ENCODE results near the gene FAM3C. TPM values are rescaled to one million over a fixed set of nuclear protein-coding genes. Genes with fewer than 3 reads are reported as not detected.

FAM3C gene
- total RNA-seq, 1 donor from 2014 or later = 42.0 TPM

GRCh38 chr7:121390109-121390508 is 6.0 kb downstream of the FAM3C start:
- H3K36me3 Mint-ChIP-seq (ENCODE audit: unreplicated experiment) = peaks cover 7% of the 10 kb centered on the region
- peaks cover 39% of the 10 kb centered on the region for H3K4me1 Mint-ChIP-seq (ENCODE audit: unreplicated experiment)
- no peaks in the 10 kb centered on the region for H3K27me3 Mint-ChIP-seq (ENCODE audit: unreplicated experiment)
- no peak overlapping the region for H3K4me3 Mint-ChIP-seq (ENCODE audit: unreplicated experiment)
- H3K9me3 Mint-ChIP-seq (ENCODE audit: unreplicated experiment) = peaks cover 4% of the 10 kb centered on the region
- H3K27ac Mint-ChIP-seq (ENCODE audit: unreplicated experiment) = no peak overlapping the region
- DNase-seq (ENCODE audit: extremely low spot score, unreplicated experiment) = no peak
- no peak for TF ChIP-seq CTCF (IDR thresholded peaks at IDR 0.05)

- Mint-ChIP-seq H3K4me1 (ENCODE audit: unreplicated experiment) (peaks cover 41% of the 10 kb centered on the region), H3K27ac (ENCODE audit: unreplicated experiment) (no peak overlapping the region)
Measured at GRCh38 chr7:121388950-121389349, 7.2 kb downstream of the FAM3C start.

GRCh38 chr7:121385800-121386179 is 10.3 kb downstream of the FAM3C start:
- no peaks in the 10 kb centered on the region for H3K27me3 Mint-ChIP-seq (ENCODE audit: unreplicated experiment)
- TF ChIP-seq CTCF (IDR thresholded peaks at IDR 0.05) = no peak
- peaks cover 43% of the 10 kb centered on the region for H3K4me1 Mint-ChIP-seq (ENCODE audit: unreplicated experiment)
- H3K27ac Mint-ChIP-seq (ENCODE audit: unreplicated experiment) = peak overlapping the region; percentile 65
- no peak for DNase-seq (ENCODE audit: extremely low spot score, unreplicated experiment)
- no peaks in the 10 kb centered on the region for H3K9me3 Mint-ChIP-seq (ENCODE audit: unreplicated experiment)
- no peak overlapping the region for H3K4me3 Mint-ChIP-seq (ENCODE audit: unreplicated experiment)
- peaks cover 14% of the 10 kb centered on the region for H3K36me3 Mint-ChIP-seq (ENCODE audit: unreplicated experiment)

More at GRCh38 chr7:121388950-121389349, 7.2 kb downstream of the FAM3C start:
- no peak overlapping the region for H3K4me3 Mint-ChIP-seq (ENCODE audit: unreplicated experiment)
- no peaks in the 10 kb centered on the region for H3K27me3 Mint-ChIP-seq (ENCODE audit: unreplicated experiment)
- no peak for DNase-seq (ENCODE audit: extremely low spot score, unreplicated experiment)
- H3K36me3 Mint-ChIP-seq (ENCODE audit: unreplicated experiment) = peaks cover 7% of the 10 kb centered on the region
- no peak for TF ChIP-seq CTCF (IDR thresholded peaks at IDR 0.05)
- peaks cover 4% of the 10 kb centered on the region for H3K9me3 Mint-ChIP-seq (ENCODE audit: unreplicated experiment)

DNA sequence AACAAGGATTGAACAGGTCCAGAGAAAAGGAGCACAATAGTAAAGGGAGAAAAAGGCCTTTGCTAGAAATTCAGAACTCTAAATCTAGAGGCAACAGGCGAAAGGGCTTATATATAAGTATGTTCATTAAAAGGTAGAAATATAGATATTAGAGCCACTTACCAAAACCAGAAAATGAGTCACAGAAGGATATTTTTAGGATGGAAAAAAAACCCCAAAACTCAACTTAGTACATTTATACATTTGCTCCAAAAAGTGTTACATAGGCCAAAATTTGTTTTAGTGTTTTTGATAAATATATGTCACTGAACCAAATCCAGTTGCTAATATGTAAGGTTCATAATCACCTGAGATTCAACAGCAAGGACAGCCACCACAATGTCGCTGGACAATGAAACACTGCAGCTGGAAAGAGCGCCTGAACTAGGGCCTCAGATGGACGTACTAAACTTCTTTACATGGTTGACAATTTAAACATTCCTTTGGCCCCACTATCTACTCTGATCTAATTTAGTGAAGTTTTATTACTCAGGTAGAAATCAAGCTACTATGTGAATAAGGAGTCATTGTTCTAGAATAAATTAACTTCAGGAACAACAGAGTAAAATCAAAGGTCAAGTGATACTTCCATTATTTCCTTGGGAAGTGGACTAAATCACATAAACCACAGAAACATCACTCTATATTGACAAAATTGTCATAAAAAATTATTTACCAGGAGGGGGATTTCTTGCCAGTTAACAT is 10.9 kb downstream of the FAM3C start:
- peaks cover 43% of the 10 kb centered on the region for H3K4me1 Mint-ChIP-seq (ENCODE audit: unreplicated experiment)
- no peaks in the 10 kb centered on the region for H3K9me3 Mint-ChIP-seq (ENCODE audit: unreplicated experiment)
- H3K27ac Mint-ChIP-seq (ENCODE audit: unreplicated experiment) = peak overlapping the region; percentile 65
- TF ChIP-seq CTCF (IDR thresholded peaks at IDR 0.05) = no peak
- H3K27me3 Mint-ChIP-seq (ENCODE audit: unreplicated experiment) = no peaks in the 10 kb centered on the region
- no peak for DNase-seq (ENCODE audit: extremely low spot score, unreplicated experiment)
- peaks cover 15% of the 10 kb centered on the region for H3K36me3 Mint-ChIP-seq (ENCODE audit: unreplicated experiment)
- no peak overlapping the region for H3K4me3 Mint-ChIP-seq (ENCODE audit: unreplicated experiment)

DNA sequence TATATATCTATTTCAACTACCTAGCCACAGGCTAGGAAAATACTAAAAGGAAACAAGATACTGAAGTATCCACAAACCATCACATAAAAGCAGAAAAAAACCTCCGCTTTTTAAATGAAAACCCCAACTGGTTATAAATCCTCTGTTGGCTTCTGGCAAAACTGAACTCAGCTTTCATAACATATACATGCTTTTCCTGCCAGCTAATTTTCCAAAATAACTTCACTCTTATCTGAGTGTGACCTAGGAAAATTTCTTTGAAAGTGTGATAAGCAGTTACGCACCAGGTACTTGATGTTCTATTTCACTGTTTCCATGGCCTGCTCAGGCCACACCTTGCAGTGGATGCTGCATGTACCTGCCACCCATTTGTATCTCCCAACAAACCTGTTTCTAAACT is 11.8 kb downstream of the FAM3C start:
- Mint-ChIP-seq H3K27ac (ENCODE audit: unreplicated experiment) (peak overlapping the region; percentile 39), H3K4me3 (ENCODE audit: unreplicated experiment) (no peak overlapping the region), H3K27me3 (ENCODE audit: unreplicated experiment) (no peaks in the 10 kb centered on the region), H3K4me1 (ENCODE audit: unreplicated experiment) (peaks cover 46% of the 10 kb centered on the region), H3K9me3 (ENCODE audit: unreplicated experiment) (no peaks in the 10 kb centered on the region), H3K36me3 (ENCODE audit: unreplicated experiment) (peaks cover 15% of the 10 kb centered on the region)
- DNase-seq (ENCODE audit: extremely low spot score, unreplicated experiment) = no peak
- no peak for TF ChIP-seq CTCF (IDR thresholded peaks at IDR 0.05)
